Peyer's patch (tissue), 4 donors: ENCODE measurements around the gene FCAR.

Experiments
- CTCF ChIP-seq, 6 experiments: fragments of 450-650 bp in 4 of 6; fragments of 200-600 bp in 2 of 6; sonication (generic) in 1 of 6; IDR thresholded peaks; one replicate each; pipeline ENCODE4 v1.5.1; 2017 to 2019; ENCODE audit warnings: antibody characterized with exemption in 6 of 6, mild to moderate bottlenecking in 3 of 6, moderate library complexity in 1 of 6
- POLR2A ChIP-seq, 2 donors: fragments of 450-650 bp; IDR thresholded peaks; one replicate each; pipeline ENCODE4 v1.5.1; 2017; ENCODE audit warnings: antibody characterized with exemption in 2 of 2, mild to moderate bottlenecking in 2 of 2, moderate library complexity in 2 of 2

DNA sequence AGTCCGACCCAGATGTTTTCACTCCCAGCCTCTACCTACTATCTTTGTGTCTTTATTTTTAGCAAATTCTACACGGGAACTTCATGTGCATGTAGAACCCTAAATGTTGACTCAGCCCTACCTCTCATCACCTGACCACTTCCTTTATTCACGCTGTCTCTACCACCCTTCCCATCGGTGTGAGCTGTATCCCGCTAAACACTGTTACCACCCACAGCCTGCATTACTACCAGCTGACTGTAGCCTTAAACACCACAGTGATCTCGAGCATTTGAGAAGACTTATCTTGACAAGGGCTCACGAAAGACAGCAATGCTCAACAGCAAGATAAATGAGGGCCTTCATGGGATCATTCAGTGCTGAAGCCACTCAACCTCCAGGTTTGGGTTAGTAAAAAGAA lies 47.0 kb downstream of the FCAR start:
- TF ChIP-seq POLR2A (IDR thresholded peaks at IDR 0.05) (no peak), CTCF (IDR thresholded peaks at IDR 0.05) (no peak)
